T-helper 1 cell treated with Interleukin-12 subunit alpha and Interleukin-12 subunit beta and Interleukin-4 antibody, amounts not matched to agents 30 μg/mL and 1 μg/mL, for 36 hours (primary cell): ENCODE measurements around the gene CD52.

ENCODE experiments used
- H3K27ac Mint-ChIP-seq: one replicate; pipeline ENCODE4 v1.8.0; 2021; ENCODE audit warnings: mild to moderate bottlenecking, mixed read lengths
- H3K27me3 Mint-ChIP-seq: one replicate; pipeline ENCODE4 v1.8.0; 2021; ENCODE audit warnings: low read depth, mixed read lengths
- H3K36me3 Mint-ChIP-seq: one replicate; pipeline ENCODE4 v1.8.0; 2021; ENCODE audit warnings: low read depth, mixed read lengths
- H3K4me1 Mint-ChIP-seq: one replicate; pipeline ENCODE4 v1.8.0; 2021; ENCODE audit warnings: low read depth, mixed read lengths
- H3K4me3 Mint-ChIP-seq: one replicate; pipeline ENCODE4 v1.8.0; 2021; ENCODE audit warnings: mild to moderate bottlenecking, moderate library complexity, mixed read lengths
- H3K9me3 Mint-ChIP-seq: one replicate; pipeline ENCODE4 v1.8.0; 2021; ENCODE audit warnings: mixed read lengths

Gene CD52

DNA sequence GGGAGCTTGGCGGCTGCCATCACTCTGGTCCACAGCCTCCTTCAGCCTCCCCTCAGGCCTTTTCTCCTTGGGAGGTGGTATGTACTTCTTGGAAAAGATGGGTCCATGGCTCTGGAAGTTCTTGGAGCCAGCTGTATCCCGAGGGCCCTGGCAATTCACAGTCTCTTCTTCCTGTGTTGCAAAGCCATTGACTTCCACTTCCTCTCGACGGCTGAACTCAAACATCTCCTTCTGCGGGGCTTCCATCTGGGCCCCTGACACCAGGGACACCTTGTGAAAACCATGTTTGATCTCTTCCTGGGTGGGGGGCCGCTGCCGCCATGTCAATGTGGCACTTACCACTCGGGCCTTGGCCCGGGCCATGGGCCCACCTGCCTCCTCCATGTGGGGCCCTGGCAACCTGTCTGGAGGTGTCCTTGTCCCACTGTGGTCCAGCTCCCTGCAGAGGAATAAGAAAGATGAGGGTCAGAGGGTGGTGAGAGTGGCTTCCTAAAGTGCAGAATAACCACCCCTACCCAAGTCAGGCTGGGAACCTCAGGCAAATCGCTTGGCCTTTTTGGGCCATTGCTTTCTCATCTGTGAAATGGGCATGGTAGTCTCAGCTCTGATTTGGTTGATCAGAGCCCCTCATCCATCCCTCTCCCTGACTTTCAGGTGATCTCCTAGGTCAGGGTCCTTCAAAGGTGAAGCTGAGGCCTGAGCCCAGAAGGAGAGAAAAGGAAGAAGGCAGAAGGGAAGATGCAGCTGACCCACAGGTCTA, 28.7 kb downstream of the CD52 start:
- Mint-ChIP-seq H3K27me3 (peaks cover 8% of the 10 kb centered on the region), H3K27ac (no peak overlapping the region), H3K4me3 (no peak overlapping the region), H3K4me1 (no peaks in the 10 kb centered on the region), H3K36me3 (no peaks in the 10 kb centered on the region), H3K9me3 (no peaks in the 10 kb centered on the region)

- no peak overlapping the region for H3K27ac Mint-ChIP-seq
- H3K27me3 Mint-ChIP-seq, result no peaks in the 10 kb centered on the region
- H3K4me3 Mint-ChIP-seq, result no peak overlapping the region
- no peaks in the 10 kb centered on the region for H3K36me3 Mint-ChIP-seq
- H3K9me3 Mint-ChIP-seq, result no peaks in the 10 kb centered on the region
- no peaks in the 10 kb centered on the region for H3K4me1 Mint-ChIP-seq
These were observed 31.6 kb downstream of the CD52 start for GRCh38 chr1:26349188-26349876.

DNA sequence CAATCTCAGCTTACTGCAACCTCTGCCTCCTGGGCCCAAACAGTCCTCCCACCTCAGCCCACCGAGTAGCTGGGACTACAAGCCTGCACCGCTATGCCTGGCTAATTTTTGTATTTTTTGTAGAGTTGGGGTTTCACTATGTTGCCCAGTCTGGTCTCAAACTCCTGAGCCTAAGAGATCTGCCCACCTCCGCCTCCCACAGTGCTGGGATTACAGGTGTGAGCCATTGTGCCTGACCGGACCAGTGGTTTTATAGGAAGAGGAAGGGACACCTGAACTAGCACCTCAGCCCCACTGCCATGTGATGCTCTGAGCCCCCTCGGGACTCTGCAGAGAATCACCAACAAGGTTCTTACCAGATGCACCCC, 32.1 kb downstream of the CD52 start:
- Mint-ChIP-seq H3K4me3 (no peak overlapping the region), H3K27me3 (no peaks in the 10 kb centered on the region), H3K27ac (no peak overlapping the region), H3K4me1 (no peaks in the 10 kb centered on the region), H3K9me3 (no peaks in the 10 kb centered on the region), H3K36me3 (no peaks in the 10 kb centered on the region)

DNA sequence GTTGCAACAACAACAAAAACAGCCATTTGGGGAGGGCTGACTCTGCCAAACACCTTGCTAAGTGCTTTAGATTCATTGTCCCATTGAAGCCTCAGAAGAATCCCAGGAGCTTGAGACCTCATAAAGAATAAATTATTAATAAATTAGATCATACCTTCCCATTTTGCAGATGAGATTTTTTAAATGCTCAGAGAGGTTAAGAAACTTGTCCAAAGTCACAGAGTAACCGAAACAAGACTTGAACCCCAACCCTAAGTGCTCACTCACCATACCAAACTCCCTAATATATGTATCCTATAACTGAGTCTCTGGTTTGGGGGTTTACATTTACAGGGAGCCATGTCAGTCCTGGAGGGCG, 32.6 kb downstream of the CD52 start:
- H3K4me1 Mint-ChIP-seq, result no peaks in the 10 kb centered on the region
- no peaks in the 10 kb centered on the region for H3K36me3 Mint-ChIP-seq
- no peaks in the 10 kb centered on the region for H3K9me3 Mint-ChIP-seq
- H3K27me3 Mint-ChIP-seq, result no peaks in the 10 kb centered on the region
- H3K4me3 Mint-ChIP-seq, result no peak overlapping the region
- H3K27ac Mint-ChIP-seq, result no peak overlapping the region

- Mint-ChIP-seq H3K27me3 (peaks cover 4% of the 10 kb centered on the region), H3K4me3 (no peak overlapping the region), H3K9me3 (no peaks in the 10 kb centered on the region), H3K27ac (no peak overlapping the region), H3K36me3 (no peaks in the 10 kb centered on the region), H3K4me1 (peaks cover 4% of the 10 kb centered on the region)
These were observed 33.2 kb downstream of the CD52 start for GRCh38 chr1:26350701-26351589.

GRCh38 chr1:26351590-26352337, 34.0 kb downstream of the CD52 start:
- no peak overlapping the region for H3K4me3 Mint-ChIP-seq
- H3K4me1 Mint-ChIP-seq, result peaks cover 4% of the 10 kb centered on the region
- peaks cover 4% of the 10 kb centered on the region for H3K27me3 Mint-ChIP-seq
- H3K36me3 Mint-ChIP-seq, result no peaks in the 10 kb centered on the region
- no peak overlapping the region for H3K27ac Mint-ChIP-seq
- no peaks in the 10 kb centered on the region for H3K9me3 Mint-ChIP-seq

DNA sequence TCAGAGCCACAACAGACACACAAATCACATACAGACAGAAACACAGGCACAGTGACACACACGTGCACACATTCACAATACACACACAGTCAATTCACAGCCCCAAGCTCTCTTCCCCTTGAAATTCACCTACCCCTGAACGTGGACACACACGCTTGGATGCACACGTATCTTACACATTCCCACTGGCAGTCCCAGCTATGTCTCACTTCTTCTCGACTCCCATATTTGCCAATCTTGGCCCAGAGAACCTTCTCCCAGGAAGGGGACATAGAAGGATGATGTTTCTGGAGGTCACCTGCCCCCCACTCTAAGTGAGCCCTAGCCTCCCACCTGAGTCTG, 34.6 kb downstream of the CD52 start:
- no peaks in the 10 kb centered on the region for H3K36me3 Mint-ChIP-seq
- H3K27ac Mint-ChIP-seq, result no peak overlapping the region

GRCh38 chr1:26353210-26353859, 35.6 kb downstream of the CD52 start:
- no peak overlapping the region for H3K4me3 Mint-ChIP-seq
- no peak overlapping the region for H3K27ac Mint-ChIP-seq
- H3K4me1 Mint-ChIP-seq, result peaks cover 10% of the 10 kb centered on the region
- no peaks in the 10 kb centered on the region for H3K9me3 Mint-ChIP-seq
- no peaks in the 10 kb centered on the region for H3K36me3 Mint-ChIP-seq
- peaks cover 4% of the 10 kb centered on the region for H3K27me3 Mint-ChIP-seq

More for the DNA sequence above, 34.6 kb downstream of the CD52 start:
- Mint-ChIP-seq H3K9me3 (no peaks in the 10 kb centered on the region), H3K4me1 (peaks cover 5% of the 10 kb centered on the region), H3K27me3 (peaks cover 4% of the 10 kb centered on the region), H3K4me3 (no peak overlapping the region)

GRCh38 chr1:26353976-26354820, 36.4 kb downstream of the CD52 start, which contains the start of gene CRYBG2:
CRYBG2 (minus strand) TSS chr1:26354130; CDS start chr1:26346657, 7,473 bp downstream.
- Mint-ChIP-seq H3K4me1 (peaks cover 18% of the 10 kb centered on the region), H3K27ac (no peak within 1 kb of the TSS), H3K9me3 (no peaks in the 10 kb centered on the region), H3K36me3 (no peaks in the 10 kb centered on the region), H3K27me3 (peaks cover 12% of the 10 kb centered on the region), H3K4me3 (no peak within 1 kb of the TSS)

GRCh38 chr1:26354972-26355371, 37.2 kb downstream of the CD52 start:
- Mint-ChIP-seq H3K27ac (no peak overlapping the region), H3K9me3 (no peaks in the 10 kb centered on the region), H3K27me3 (peaks cover 19% of the 10 kb centered on the region), H3K36me3 (no peaks in the 10 kb centered on the region), H3K4me1 (peaks cover 24% of the 10 kb centered on the region), H3K4me3 (no peak overlapping the region)

DNA sequence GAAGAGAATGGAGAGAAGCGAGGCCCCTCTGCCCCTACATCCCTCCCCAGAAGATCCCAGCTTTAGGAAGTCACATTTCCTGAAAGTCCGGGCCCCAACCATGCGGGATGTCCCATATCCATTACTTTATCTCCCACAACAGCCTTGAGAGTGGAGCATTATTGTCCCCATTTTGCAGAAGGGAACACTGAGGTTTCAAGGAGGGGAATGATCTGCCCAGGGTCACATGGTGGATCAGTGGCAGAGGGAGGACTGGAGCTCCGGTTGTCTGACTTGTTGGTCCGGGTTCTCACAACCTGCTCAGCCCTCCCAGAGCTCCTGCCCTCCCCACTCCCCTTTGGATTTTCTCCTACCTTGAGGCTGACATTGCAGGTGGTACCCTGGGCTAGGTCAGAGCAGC, 38.3 kb downstream of the CD52 start:
- no peak overlapping the region for H3K4me3 Mint-ChIP-seq
- no peak overlapping the region for H3K27ac Mint-ChIP-seq
- H3K4me1 Mint-ChIP-seq, result peaks cover 27% of the 10 kb centered on the region
- H3K27me3 Mint-ChIP-seq, result peaks cover 28% of the 10 kb centered on the region
- H3K9me3 Mint-ChIP-seq, result no peaks in the 10 kb centered on the region
- no peaks in the 10 kb centered on the region for H3K36me3 Mint-ChIP-seq

DNA sequence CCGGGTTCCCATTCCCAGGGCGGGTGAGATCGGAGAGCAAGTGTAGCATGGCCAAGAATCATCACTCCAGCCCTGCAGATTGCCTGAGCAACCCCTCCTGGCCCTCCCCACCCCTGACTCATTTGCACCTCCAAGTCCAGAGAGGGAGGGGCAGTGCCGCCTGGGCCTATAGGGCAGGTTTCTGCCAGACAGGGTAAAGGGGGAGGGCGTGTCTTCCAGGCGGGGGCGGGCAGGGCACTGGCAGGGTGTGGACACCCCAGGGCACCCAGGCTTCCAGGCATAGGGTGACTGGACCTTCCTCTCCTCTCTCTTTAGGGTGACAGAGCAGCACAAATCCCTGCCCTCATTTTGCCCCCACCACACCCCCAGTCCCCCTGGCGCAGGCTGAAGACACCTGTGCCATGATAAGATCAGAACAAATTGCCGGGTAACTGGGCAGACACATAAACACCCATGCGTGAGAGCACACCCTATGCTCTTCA, 39.4 kb downstream of the CD52 start:
- H3K4me3 Mint-ChIP-seq, result no peak overlapping the region
- H3K27ac Mint-ChIP-seq, result no peak overlapping the region
- no peaks in the 10 kb centered on the region for H3K36me3 Mint-ChIP-seq
- no peaks in the 10 kb centered on the region for H3K9me3 Mint-ChIP-seq
- peaks cover 36% of the 10 kb centered on the region for H3K27me3 Mint-ChIP-seq
- H3K4me1 Mint-ChIP-seq, result peaks cover 33% of the 10 kb centered on the region
